PC-9 (cell line): Measurements from ENCODE around the gene TLR8. TPM values are rescaled to one million over a fixed set of nuclear protein-coding genes. Genes with fewer than 3 reads are reported as not detected.

Source experiments
- BruUV-seq: library from RNA; stranded (reverse); fragments of 400-500 nt; replicated peaks from 2 replicates; lab custom pipeline; 2021; lab: Mats Ljungman, UMichigan
- CTCF ChIA-PET: fragments of 300-600 bp; sonication (Branson Sonifier 250); formaldehyde crosslinking; loops from one replicate; lab custom pipeline; 2022; ENCODE audit warnings: antibody characterized with exemption; lab: Charles Lee
- POLR2A ChIA-PET: fragments of 300-600 bp; sonication (Branson Sonifier 250); formaldehyde crosslinking; loops from one replicate; lab custom pipeline; 2022; ENCODE audit warnings: antibody characterized with exemption; ENCODE audit not compliant: unreplicated experiment; lab: Charles Lee
- DNase-seq, 2 experiments: peaks; one replicate each; pipeline versions ENCODE4 v3.0.0 to v3.0.0-alpha.2; 2015 to 2022; ENCODE audit warnings: mixed read lengths in 1 of 2
- H2AFZ ChIP-seq: fragments of 200-600 bp; sonication (generic); 2 replicates; pipeline ENCODE4 v1.8.1; 2017; ENCODE audit warnings: antibody characterized with exemption
- H3F3A ChIP-seq: fragments of 200-600 bp; sonication (generic); 2 replicates; pipeline ENCODE4 v1.8.1; 2017; ENCODE audit warnings: antibody characterized with exemption, mild to moderate bottlenecking, low read depth; ENCODE audit not compliant: insufficient read depth
- H3K27ac ChIP-seq: fragments of 200-600 bp; sonication (generic); 2 replicates; pipeline ENCODE4 v1.6.1; 2016; ENCODE audit warnings: mixed run types
- H3K27me3 ChIP-seq: fragments of 200-600 bp; sonication (generic); 2 replicates; pipeline ENCODE4 v1.6.1; 2016; ENCODE audit warnings: low read depth, mixed run types; ENCODE audit not compliant: insufficient read depth
- H3K36me3 ChIP-seq: fragments of 200-600 bp; sonication (generic); 2 replicates; pipeline ENCODE4 v1.6.1; 2016; ENCODE audit warnings: low read depth, mixed run types
- H3K4me1 ChIP-seq: fragments of 200-600 bp; sonication (generic); replicated peaks from 2 replicates; pipeline ENCODE4 v1.6.1; 2016; ENCODE audit warnings: mixed run types; ENCODE audit not compliant: insufficient read depth
- H3K4me2 ChIP-seq: fragments of 200-600 bp; sonication (generic); 2 replicates; pipeline ENCODE4 v1.6.1; 2017; ENCODE audit warnings: mixed run types
- H3K4me3 ChIP-seq: fragments of 200-600 bp; sonication (generic); 2 replicates; pipeline ENCODE4 v1.6.1; 2016; ENCODE audit warnings: mixed run types
- H3K79me2 ChIP-seq: fragments of 200-600 bp; sonication (generic); 2 replicates; pipeline ENCODE4 v1.6.1; 2017; ENCODE audit warnings: low read depth, mixed run types
- H3K9me2 ChIP-seq: fragments of 200-600 bp; sonication (generic); 2 replicates; pipeline ENCODE4 v1.8.1; 2017; ENCODE audit warnings: mild to moderate bottlenecking; ENCODE audit not compliant: insufficient read depth
- H3K9me3 ChIP-seq: fragments of 200-600 bp; sonication (generic); 2 replicates; pipeline ENCODE4 v1.8.1; 2016; ENCODE audit warnings: low read depth; ENCODE audit not compliant: insufficient read depth
- H4K20me1 ChIP-seq: fragments of 200-600 bp; sonication (generic); 2 replicates; pipeline ENCODE4 v1.8.1; 2017; ENCODE audit not compliant: insufficient read depth
- CTCF ChIP-seq: fragments of 200-600 bp; sonication (generic); conservative IDR thresholded peaks from 2 replicates; pipeline ENCODE4 v1.6.1; 2017; ENCODE audit warnings: mixed run types, antibody characterized with exemption, mild to moderate bottlenecking, moderate library complexity
- EZH2 ChIP-seq: fragments of 200-600 bp; sonication (generic); IDR thresholded peaks from 2 replicates; pipeline ENCODE4 v1.8.0; 2017; ENCODE audit warnings: antibody characterized with exemption, low read depth
- intact Hi-C: fragments of 100-400 bp; cut with micrococcal nuclease; formaldehyde crosslinking; loops from one replicate; pipeline ENCODE4 v1.10.0; 2022; ENCODE audit not compliant: unreplicated experiment
- total RNA-seq: library from RNA; stranded (reverse); gene quantifications from 2 replicates; pipeline ENCODE4 v1.2.3, GENCODE V29; 2021

The TLR8 gene
- total RNA-seq, 1 experiment from 2014 or later: not detected

GRCh38 chrX:12872741-12873140 is 33.7 kb upstream of the TLR8 start:
- Histone ChIP-seq H3K9me3 (no peaks in the 10 kb centered on the region), H2AFZ (no peak overlapping the region)
- no TSS peak for BruUV-seq

GRCh38 chrX:12874581-12874980 is 31.8 kb upstream of the TLR8 start:
- TF ChIP-seq EZH2 (no peak), CTCF (no peak)
- ChIA-PET CTCF (no interaction called here), POLR2A (no interaction called here)
- Histone ChIP-seq H2AFZ (no peak overlapping the region), H3K27ac (no peak overlapping the region), H3F3A (no peaks in the 10 kb centered on the region), H3K9me2 (no peaks in the 10 kb centered on the region), H3K79me2 (no peaks in the 10 kb centered on the region), H3K4me3 (no peak overlapping the region), H3K9me3 (no peaks in the 10 kb centered on the region), H3K36me3 (no peaks in the 10 kb centered on the region), H3K27me3 (no peaks in the 10 kb centered on the region), H4K20me1 (no peaks in the 10 kb centered on the region), H3K4me1 (no peaks in the 10 kb centered on the region), H3K4me2 (no peak overlapping the region)
- no TSS peak for BruUV-seq
- DNase-seq: no peak
- intact Hi-C loops: no loop called here

More at GRCh38 chrX:12872741-12873140, 33.7 kb upstream of the TLR8 start:
- Histone ChIP-seq H3K4me3 (no peak overlapping the region), H3K36me3 (no peaks in the 10 kb centered on the region), H4K20me1 (no peaks in the 10 kb centered on the region), H3K4me2 (no peak overlapping the region), H3K79me2 (no peaks in the 10 kb centered on the region), H3K4me1 (no peaks in the 10 kb centered on the region), H3K9me2 (no peaks in the 10 kb centered on the region), H3F3A (no peaks in the 10 kb centered on the region), H3K27ac (no peak overlapping the region), H3K27me3 (no peaks in the 10 kb centered on the region)
- POLR2A ChIA-PET: no interaction called here
- TF ChIP-seq EZH2 (no peak), CTCF (no peak)
- DNase-seq: no peak
- intact Hi-C loops: no loop called here
- CTCF ChIA-PET: no interaction called here

GRCh38 chrX:12877386-12877785 is 29.0 kb upstream of the TLR8 start:
- Histone ChIP-seq H2AFZ (no peak overlapping the region), H4K20me1 (no peaks in the 10 kb centered on the region), H3K27ac (no peak overlapping the region), H3F3A (no peaks in the 10 kb centered on the region), H3K9me3 (no peaks in the 10 kb centered on the region), H3K4me3 (no peak overlapping the region), H3K27me3 (no peaks in the 10 kb centered on the region), H3K79me2 (no peaks in the 10 kb centered on the region), H3K4me2 (no peak overlapping the region), H3K9me2 (no peaks in the 10 kb centered on the region), H3K4me1 (no peaks in the 10 kb centered on the region), H3K36me3 (no peaks in the 10 kb centered on the region)
- ChIA-PET POLR2A (no interaction called here), CTCF (no interaction called here)
- TF ChIP-seq EZH2 (no peak), CTCF (no peak)
- intact Hi-C loops: no loop called here
- BruUV-seq: no TSS peak
- DNase-seq: no peak
